OCI-LY1 (cell line): ENCODE measurements around the gene TBL3.
"Not testable (repeated sequence)": the region's sequence is repeated elsewhere in the genome, so short reads cannot be mapped to it uniquely, and the experiment has no call there.

Experiments
- H2AFZ ChIP-seq: fragments of 200-600 bp; sonication (generic), shearing (Covaris generic); 2 replicates; pipeline ENCODE4 v1.6.0; 2014; ENCODE audit warnings: antibody characterized with exemption, mild to moderate bottlenecking, low read length
- H3F3A ChIP-seq: fragments of 200-600 bp; sonication (generic), shearing (Covaris generic); 2 replicates; pipeline ENCODE4 v1.6.0; 2014; ENCODE audit warnings: mild to moderate bottlenecking, antibody characterized with exemption, low read length, moderate library complexity; ENCODE audit not compliant: insufficient read depth
- H3K27ac ChIP-seq: fragments of 200-600 bp; sonication (generic); 2 replicates; pipeline ENCODE4 v1.5.1; 2014; ENCODE audit warnings: low read length, mixed run types, mild to moderate bottlenecking, low read depth; ENCODE audit not compliant: poor library complexity, severe bottlenecking
- H3K27me3 ChIP-seq: fragments of 200-600 bp; sonication (generic); 2 replicates; pipeline ENCODE4 v1.6.0; 2014; ENCODE audit warnings: antibody characterized with exemption, mild to moderate bottlenecking, low read length, moderate library complexity; ENCODE audit not compliant: insufficient read depth
- H3K36me3 ChIP-seq: fragments of 200-600 bp; sonication (generic); 2 replicates; pipeline ENCODE4 v1.6.1; 2014; ENCODE audit warnings: mild to moderate bottlenecking, antibody characterized with exemption, low read length, moderate library complexity, mixed read lengths; ENCODE audit not compliant: insufficient read depth
- H3K4me1 ChIP-seq: fragments of 200-600 bp; sonication (generic); 2 replicates; pipeline ENCODE4 v1.5.1; 2014; ENCODE audit warnings: mild to moderate bottlenecking, low read length, moderate library complexity; ENCODE audit not compliant: insufficient read depth, severe bottlenecking
- H3K4me2 ChIP-seq: fragments of 200-600 bp; sonication (generic), shearing (Covaris generic); 2 replicates; pipeline ENCODE4 v1.6.1; 2014; ENCODE audit warnings: low read length
- H3K4me3 ChIP-seq: fragments of 200-600 bp; sonication (generic); 2 replicates; pipeline ENCODE4 v1.5.1; 2014; ENCODE audit warnings: low read length, low read depth, mild to moderate bottlenecking, mixed read lengths; ENCODE audit not compliant: poor library complexity, severe bottlenecking
- H3K79me2 ChIP-seq: fragments of 200-600 bp; shearing (Covaris generic); 2 replicates; pipeline ENCODE4 v1.6.1; 2016; ENCODE audit warnings: mixed run types, low read length, mixed read lengths; ENCODE audit not compliant: insufficient read depth
- H3K9ac ChIP-seq: fragments of 200-600 bp; sonication (generic), shearing (Covaris generic); 2 replicates; pipeline ENCODE4 v1.6.1; 2014; ENCODE audit warnings: mild to moderate bottlenecking, low read length, mixed read lengths
- H3K9me2 ChIP-seq: fragments of 200-600 bp; sonication (generic), shearing (Covaris generic); 2 replicates; pipeline ENCODE4 v1.6.1; 2014; ENCODE audit warnings: low read depth, mild to moderate bottlenecking, low read length, mixed read lengths
- H3K9me3 ChIP-seq: fragments of 200-600 bp; shearing (Covaris generic); 2 replicates; pipeline ENCODE4 v1.6.1; 2014; ENCODE audit warnings: low read length, mixed read lengths
- H4K20me1 ChIP-seq: fragments of 200-600 bp; sonication (generic), shearing (Covaris generic); 2 replicates; pipeline ENCODE4 v1.6.0; 2016; ENCODE audit warnings: mild to moderate bottlenecking, low read length; ENCODE audit not compliant: insufficient read depth
- CTCF ChIP-seq: fragments of 200-600 bp; sonication (generic), shearing (Covaris generic); IDR thresholded peaks from 2 replicates; pipeline ENCODE4 v1.5.1; 2017; ENCODE audit warnings: mild to moderate bottlenecking, antibody characterized with exemption, low read length, moderate library complexity, mixed read lengths
- EZH2 ChIP-seq: fragments of 200-600 bp; sonication (generic), shearing (Covaris generic); IDR thresholded peaks from 2 replicates; pipeline ENCODE4 v1.8.0; 2017; ENCODE audit warnings: borderline replicate concordance, mixed run types, mild to moderate bottlenecking, antibody characterized with exemption, low read length, moderate library complexity, mixed read lengths

Gene TBL3

GRCh38 chr16:1950559-1950958 is 21.3 kb upstream of the TBL3 start:
- no peaks in the 10 kb centered on the region for H3K79me2 ChIP-seq
- H3K9me3 ChIP-seq, result no peaks in the 10 kb centered on the region
- H3K27me3 ChIP-seq, result peaks cover 19% of the 10 kb centered on the region
- H3K36me3 ChIP-seq, result no peaks in the 10 kb centered on the region
- H3K4me3 ChIP-seq, result no peak overlapping the region
- no peaks in the 10 kb centered on the region for H3K4me1 ChIP-seq
- H3K4me2 ChIP-seq, result no peak overlapping the region
- no peak for TF ChIP-seq EZH2
- TF ChIP-seq CTCF, result no peak
- no peaks in the 10 kb centered on the region for H3K9me2 ChIP-seq
- H4K20me1 ChIP-seq, result no peaks in the 10 kb centered on the region
- no peak overlapping the region for H2AFZ ChIP-seq
- no peaks in the 10 kb centered on the region for H3F3A ChIP-seq
- no peak overlapping the region for H3K27ac ChIP-seq
- H3K9ac ChIP-seq, result no peak overlapping the region

DNA sequence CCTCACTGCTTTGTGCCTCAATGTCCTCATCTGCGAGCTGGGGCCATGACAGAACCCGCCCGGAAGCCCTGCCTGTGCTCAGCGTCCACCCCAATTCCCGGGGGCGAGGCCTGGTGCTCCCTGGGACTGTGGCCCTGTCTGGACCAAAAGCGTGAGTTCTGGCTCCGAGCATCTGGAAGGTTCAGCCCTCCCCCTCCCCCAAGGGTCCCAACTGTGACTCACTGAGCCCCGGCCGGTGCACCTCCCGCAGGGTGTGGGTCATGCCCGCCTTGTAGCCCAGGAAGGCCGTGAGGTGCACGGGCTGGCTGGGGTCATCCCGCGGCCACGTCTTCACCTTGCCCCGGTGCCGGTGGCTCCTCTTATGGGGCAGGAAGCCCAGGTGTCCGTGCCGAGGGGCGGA is 18.1 kb upstream of the TBL3 start:
- no peak overlapping the region for H3K27ac ChIP-seq
- H3K36me3 ChIP-seq, result no peaks in the 10 kb centered on the region
- H3K4me3 ChIP-seq, result no peak overlapping the region
- H3K9ac ChIP-seq, result no peak overlapping the region
- no peak overlapping the region for H3K4me2 ChIP-seq
- H3F3A ChIP-seq, result no peaks in the 10 kb centered on the region
- no peak for TF ChIP-seq EZH2
- TF ChIP-seq CTCF, result no peak
- H3K9me3 ChIP-seq, result no peaks in the 10 kb centered on the region
- peaks cover 12% of the 10 kb centered on the region for H3K27me3 ChIP-seq
- H3K4me1 ChIP-seq, result no peaks in the 10 kb centered on the region
- no peaks in the 10 kb centered on the region for H3K79me2 ChIP-seq
- no peaks in the 10 kb centered on the region for H3K9me2 ChIP-seq
- no peak overlapping the region for H2AFZ ChIP-seq
- H4K20me1 ChIP-seq, result no peaks in the 10 kb centered on the region

- not testable (repeated sequence) for H2AFZ ChIP-seq, H3K79me2 ChIP-seq, H3K9me3 ChIP-seq, H3K9ac ChIP-seq, H3K27ac ChIP-seq, H3K27me3 ChIP-seq, H4K20me1 ChIP-seq, H3K4me3 ChIP-seq, H3K4me2 ChIP-seq, H3K9me2 ChIP-seq
- H3K4me1 ChIP-seq, result peaks cover 27% of the 10 kb centered on the region
- peaks cover 16% of the 10 kb centered on the region for H3K36me3 ChIP-seq
- peaks cover 12% of the 10 kb centered on the region for H3F3A ChIP-seq
Observed at GRCh38 chr16:1957434-1958142, 14.3 kb upstream of the TBL3 start.

GRCh38 chr16:1958143-1958491 is 13.7 kb upstream of the TBL3 start:
- not testable (repeated sequence) for H3K9me3 ChIP-seq, H2AFZ ChIP-seq, H3K27me3 ChIP-seq, H3K79me2 ChIP-seq, H3K9ac ChIP-seq, H3K27ac ChIP-seq, H4K20me1 ChIP-seq, H3K4me2 ChIP-seq, H3K9me2 ChIP-seq, H3K4me3 ChIP-seq
- Histone ChIP-seq H3K36me3 (peaks cover 21% of the 10 kb centered on the region), H3F3A (peaks cover 12% of the 10 kb centered on the region), H3K4me1 (peaks cover 33% of the 10 kb centered on the region)
